HCT116 (cell line): Measurements from ENCODE around the gene FAM131A. TPM values are rescaled to one million over a fixed set of nuclear protein-coding genes. Genes with fewer than 3 reads are reported as not detected.

Source experiments
- ATAC-seq: fragments of 200-7000 bp; cut with Tn5 transposase; 2 replicates; pipeline ENCODE4 v1.9.1; 2020; ENCODE audit warnings: mild to moderate bottlenecking, moderate library complexity
- BruUV-seq: library from RNA; stranded (reverse); fragments of 400-500 nt; replicated peaks from 2 replicates; lab custom pipeline; 2021; lab: Mats Ljungman, UMichigan
- CTCF ChIA-PET: fragments of 300-600 bp; sonication (Branson Sonifier 250); formaldehyde crosslinking; loops from one replicate; lab custom pipeline; 2021; ENCODE audit warnings: antibody characterized with exemption; lab: Charles Lee
- POLR2A ChIA-PET: fragments of 300-600, 350-600 bp; sonication (Branson Sonifier 250); formaldehyde crosslinking; loops from one replicate; lab custom pipeline; 2021; ENCODE audit warnings: antibody characterized with exemption; lab: Charles Lee
- RAD21 ChIA-PET, 2 experiments: fragments of 300-600 bp; sonication (Branson Sonifier 250); formaldehyde crosslinking; loops; one replicate each; lab custom pipeline; 2023; ENCODE audit warnings: low total read pairs in 2 of 2; ENCODE audit not compliant: uncharacterized antibody in 2 of 2, unreplicated experiment in 2 of 2, low non-redundant PET in 1 of 2; lab: Charles Lee
- DNase-seq: peaks from one replicate; pipeline ENCODE4 v3.0.0-alpha.2; 2010; ENCODE audit warnings: low read depth, low spot score
- H2AFZ ChIP-seq: fragments of 200-600 bp; shearing (Covaris generic), sonication (generic); 2 replicates; pipeline ENCODE4 v1.6.1; 2017; ENCODE audit warnings: low read depth, mixed run types, mixed read lengths, antibody characterized with exemption, low read length; ENCODE audit not compliant: poor library complexity, severe bottlenecking
- H3K27ac ChIP-seq: 2 replicates; pipeline ENCODE4 v1.5.1; 2012; ENCODE audit warnings: low read depth, low read length
- H3K27me3 ChIP-seq: fragments of 200-600 bp; sonication (generic); 2 replicates; pipeline ENCODE4 v1.6.1; 2016; ENCODE audit warnings: mixed run types, low read length, mixed read lengths; ENCODE audit not compliant: insufficient read depth
- H3K36me3 ChIP-seq, 2 experiments: fragments of 200-500 bp in 1 of 2; fragments of 200-600 bp in 1 of 2; sonication (Bioruptor generic) in 1 of 2; sonication (generic) in 1 of 2; 2 replicates each; pipeline versions ENCODE4 v1.5.1 to v1.6.1; 2014 to 2016; ENCODE audit warnings: low read length in 2 of 2, inconsistent platforms in 1 of 2, mixed read lengths in 1 of 2, mixed run types in 1 of 2; ENCODE audit not compliant: insufficient read depth in 2 of 2, control insufficient read depth in 1 of 2
- H3K4me1 ChIP-seq, 2 experiments: fragments of 200-600 bp in 1 of 2; sonication (generic) in 1 of 2; 2 replicates each; pipeline versions ENCODE4 v1.5.1 to v1.6.1; 2012 to 2017; ENCODE audit warnings: low read length in 2 of 2, inconsistent platforms in 1 of 2, mild to moderate bottlenecking in 1 of 2, mixed read lengths in 1 of 2, mixed run types in 1 of 2, moderate library complexity in 1 of 2; ENCODE audit not compliant: insufficient read depth in 2 of 2, control insufficient read depth in 1 of 2
- H3K4me2 ChIP-seq: fragments of 200-600 bp; sonication (generic); 2 replicates; pipeline ENCODE4 v1.6.1; 2017; ENCODE audit warnings: mixed run types, low read length, mixed read lengths
- H3K4me3 ChIP-seq, 2 experiments: fragments of 200-600 bp in 1 of 2; sonication (generic) in 1 of 2; replicated peaks in 1 of 2; 2 replicates each; pipeline ENCODE4 v1.5.1; 2011 to 2016; ENCODE audit warnings: low read length in 2 of 2, control low read depth in 1 of 2, low read depth in 1 of 2, mild to moderate bottlenecking in 1 of 2, mixed read lengths in 1 of 2, mixed run types in 1 of 2
- H3K79me2 ChIP-seq: fragments of 200-600 bp; sonication (generic); 2 replicates; pipeline ENCODE4 v1.6.1; 2017; ENCODE audit warnings: mild to moderate bottlenecking, mixed run types, low read length, moderate library complexity, mixed read lengths; ENCODE audit not compliant: insufficient read depth
- H3K9ac ChIP-seq: fragments of 200-600 bp; sonication (generic); 2 replicates; pipeline ENCODE4 v1.6.1; 2016; ENCODE audit warnings: low read length, mixed read lengths
- H3K9me2 ChIP-seq: fragments of 200-600 bp; sonication (generic), shearing (Covaris generic); 2 replicates; pipeline ENCODE4 v1.6.1; 2017; ENCODE audit warnings: mixed run types, mild to moderate bottlenecking, moderate library complexity; ENCODE audit not compliant: insufficient read depth
- H3K9me3 ChIP-seq, 2 experiments: fragments of 200-500 bp in 1 of 2; fragments of 200-600 bp in 1 of 2; sonication (Bioruptor generic) in 1 of 2; sonication (generic) in 1 of 2; 2 replicates each; pipeline ENCODE4 v1.6.1; 2014 to 2017; ENCODE audit warnings: low read length in 2 of 2, mixed read lengths in 2 of 2, inconsistent platforms in 1 of 2, low read depth in 1 of 2, mild to moderate bottlenecking in 1 of 2, mixed run types in 1 of 2, moderate library complexity in 1 of 2; ENCODE audit not compliant: control insufficient read depth in 1 of 2, insufficient read depth in 1 of 2
- H4K20me1 ChIP-seq: fragments of 200-600 bp; sonication (generic), shearing (Covaris generic); 2 replicates; pipeline ENCODE4 v1.6.1; 2017; ENCODE audit warnings: mixed run types, mild to moderate bottlenecking, moderate library complexity; ENCODE audit not compliant: insufficient read depth
- CTCF ChIP-seq, 3 experiments: fragments of 200-600 bp in 1 of 3; sonication (generic) in 1 of 3; IDR thresholded peaks in 2 of 3; conservative IDR thresholded peaks in 1 of 3; 2 replicates each; pipeline ENCODE4 v1.5.1; 2012 to 2017; ENCODE audit warnings: low read depth in 2 of 3, low read length in 2 of 3, antibody characterized with exemption in 1 of 3, borderline replicate concordance in 1 of 3, control low read depth in 1 of 3, mild to moderate bottlenecking in 1 of 3, mixed read lengths in 1 of 3, mixed run types in 1 of 3, moderate library complexity in 1 of 3; ENCODE audit not compliant: insufficient read depth in 1 of 3
- EGR1 ChIP-seq: IDR thresholded peaks from 2 replicates; pipeline ENCODE4 v1.6.1; 2012; ENCODE audit warnings: low read depth
- ELF1 ChIP-seq: IDR thresholded peaks from 2 replicates; pipeline ENCODE4 v1.6.1; 2012; ENCODE audit warnings: low read depth, borderline replicate concordance
- EZH2 ChIP-seq: fragments of 200-600 bp; sonication (generic); IDR thresholded peaks from 2 replicates; pipeline ENCODE4 v1.6.1; 2017; ENCODE audit warnings: antibody characterized with exemption, mixed run types
- JUND ChIP-seq: IDR thresholded peaks from 2 replicates; pipeline ENCODE4 v1.6.1; 2012
- MAX ChIP-seq: IDR thresholded peaks from 2 replicates; pipeline ENCODE4 v1.6.1; 2012
- POLR2A ChIP-seq: IDR thresholded peaks from 2 replicates; pipeline ENCODE4 v1.7.0; 2011; ENCODE audit warnings: borderline replicate concordance; ENCODE audit not compliant: insufficient read depth, insufficient read length; ENCODE audit errors: extremely low read depth
- POLR2AphosphoS5 ChIP-seq: IDR thresholded peaks from 2 replicates; pipeline ENCODE4 v1.6.1; 2011; ENCODE audit warnings: mild to moderate bottlenecking, low read depth, low read length, moderate library complexity
- SIN3A ChIP-seq: IDR thresholded peaks from 2 replicates; pipeline ENCODE4 v1.6.1; 2012; ENCODE audit warnings: low read depth
- ZNF274 ChIP-seq: fragments of 200-500 bp; sonication (Bioruptor generic); IDR thresholded peaks from 2 replicates; pipeline ENCODE4 v1.6.1; 2014; ENCODE audit warnings: mild to moderate bottlenecking, low read depth, low read length, inconsistent platforms
- intact Hi-C: fragments of 100-400 bp; cut with micrococcal nuclease; formaldehyde crosslinking; loops from 2 replicates; pipeline ENCODE4 v1.10.0; 2022
- total RNA-seq: library from RNA; stranded (reverse); gene quantifications from one replicate; pipeline ENCODE4 v1.2.1, GENCODE V29; 2021; ENCODE audit not compliant: unreplicated experiment

FAM131A gene
- total RNA-seq, 1 experiment from 2014 or later = 17.8 TPM

- TF ChIP-seq EZH2 (no peak), JUND (no peak), CTCF (IDR thresholded peaks at IDR 0.05 in 2 of 3, conservative IDR thresholded peaks at IDR 0.05 in 1 of 3; ENCODE audit: borderline replicate concordance in 1 of 3, insufficient read depth in 1 of 3, low read depth in 2 of 3, low read length in 2 of 3) (no peak), SIN3A (no peak), ELF1 (no peak), MAX (no peak), ZNF274 (no peak)
- TF ChIP-seq, all 23 proteins: peak for 0
- ChIA-PET CTCF (no interaction called here), POLR2A (no interaction called here), RAD21 (no interaction called here)
- ATAC-seq (no peak), DNase-seq (no peak)
- peaks cover 0 to 20% of the 10 kb centered on the region in 2 experiments; a peak in 2 of 4 replicates for H3K4me1 ChIP-seq
- intact Hi-C loops = no loop called here
- TSS peak; percentile 3 for BruUV-seq
- H3K27me3 ChIP-seq = no peaks in the 10 kb centered on the region
- H3K27ac ChIP-seq = no peak overlapping the region
- H3K9me3 ChIP-seq = no peaks in the 10 kb centered on the region
- H2AFZ ChIP-seq = no peak overlapping the region
- H3K79me2 ChIP-seq = peaks cover 98% of the 10 kb centered on the region
- H3K9me2 ChIP-seq = no peaks in the 10 kb centered on the region
- H3K9ac ChIP-seq = no peak overlapping the region
- H4K20me1 ChIP-seq = peaks cover 12% of the 10 kb centered on the region; the same call in 1 of the 2 replicates
- peaks cover 85 to 97% of the 10 kb centered on the region in 2 experiments for H3K36me3 ChIP-seq
- H3K4me2 ChIP-seq = no peak overlapping the region
- no peak overlapping the region for H3K4me3 ChIP-seq
Observed at GRCh38 chr3:184327171-184327570, 10.2 kb upstream of the FAM131A start.

- BruUV-seq = no TSS peak
- ATAC-seq (no peak), DNase-seq (no peak)
- Histone ChIP-seq H3K9me2 (no peaks in the 10 kb centered on the region), H3K27me3 (no peaks in the 10 kb centered on the region), H3K9me3 (no peaks in the 10 kb centered on the region), H3K4me3 (no peak overlapping the region), H3K9ac (no peak overlapping the region), H4K20me1 (peaks cover 19% of the 10 kb centered on the region; the same call in 1 of the 2 replicates)
- RAD21 ChIA-PET = no interaction called here
- POLR2A ChIA-PET = interaction anchor here (1.1 kb wide), 1 partner anchor 9 kb away, joined by 3 read pairs; no protein-coding TSS in a partner anchor
- intact Hi-C loops = no loop called here
- no peak for TF ChIP-seq EZH2
- TF ChIP-seq EGR1 = no peak
- no peak for TF ChIP-seq POLR2AphosphoS5
- no peak for TF ChIP-seq ZNF274
- no peak for TF ChIP-seq POLR2A
- TF ChIP-seq, all 23 proteins: peak for 0
- no peak overlapping the region for H3K27ac ChIP-seq
- H2AFZ ChIP-seq = no peak overlapping the region
- CTCF ChIA-PET = no interaction called here
- H3K4me2 ChIP-seq = no peak overlapping the region
- H3K36me3 ChIP-seq = peaks cover 84 to 97% of the 10 kb centered on the region in 2 experiments
- peaks cover 0 to 33% of the 10 kb centered on the region in 2 experiments; a peak in 2 of 4 replicates for H3K4me1 ChIP-seq
- peaks cover 98% of the 10 kb centered on the region for H3K79me2 ChIP-seq
Observed at GRCh38 chr3:184328516-184328915, 8.9 kb upstream of the FAM131A start.
